ENCODE data around the gene APBB1IP.
"Not testable (repeated sequence)": the region's sequence is repeated elsewhere in the genome, so short reads cannot be mapped to it uniquely, and the experiment has no call there.

Gene APBB1IP

DNA sequence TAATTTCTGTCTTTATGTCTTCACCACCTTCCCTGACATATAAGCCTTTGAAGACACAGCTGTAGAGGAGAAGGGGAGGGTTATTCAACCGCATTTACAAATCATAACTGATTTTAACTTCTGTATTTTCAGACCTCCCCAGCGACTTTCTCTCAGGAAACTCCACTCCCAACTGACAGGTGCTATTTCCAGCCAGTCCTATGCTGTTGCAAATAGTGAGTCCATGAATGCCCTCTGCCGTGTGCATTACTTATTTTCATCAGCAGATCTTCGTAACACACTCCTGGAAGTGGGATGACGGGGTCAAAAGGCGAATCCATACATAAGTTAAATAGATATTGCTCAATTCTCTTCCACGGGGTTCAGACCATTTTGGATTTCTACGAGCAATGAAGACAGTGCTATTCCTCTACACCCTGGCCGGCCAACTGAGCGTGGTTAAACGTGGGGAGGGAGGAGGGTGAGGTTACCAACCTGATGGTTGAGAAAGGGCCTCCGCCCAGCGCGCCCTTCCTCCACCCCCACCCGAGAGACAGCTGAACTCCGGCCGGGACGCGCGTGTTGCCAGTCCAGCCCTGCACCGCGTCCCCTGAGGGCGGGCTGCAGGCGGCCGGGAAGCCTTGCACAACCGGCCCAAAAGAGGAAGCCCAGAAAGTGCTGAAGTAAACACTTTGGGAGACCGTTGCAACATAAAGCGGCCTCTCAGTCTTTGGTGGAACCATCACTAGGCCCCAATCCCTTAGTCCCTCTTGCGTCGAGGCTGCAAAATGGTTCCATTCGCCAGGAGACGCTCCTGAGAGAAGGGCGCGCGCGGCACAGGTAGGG, at the start of gene APBB1IP:
Gene APBB1IP, plus strand, starts transcription at position 705 of the 825 bp plus-strand sequence. CDS start 53,986 bp downstream, outside the sequence.
- DNase-seq, result no peak

DNA sequence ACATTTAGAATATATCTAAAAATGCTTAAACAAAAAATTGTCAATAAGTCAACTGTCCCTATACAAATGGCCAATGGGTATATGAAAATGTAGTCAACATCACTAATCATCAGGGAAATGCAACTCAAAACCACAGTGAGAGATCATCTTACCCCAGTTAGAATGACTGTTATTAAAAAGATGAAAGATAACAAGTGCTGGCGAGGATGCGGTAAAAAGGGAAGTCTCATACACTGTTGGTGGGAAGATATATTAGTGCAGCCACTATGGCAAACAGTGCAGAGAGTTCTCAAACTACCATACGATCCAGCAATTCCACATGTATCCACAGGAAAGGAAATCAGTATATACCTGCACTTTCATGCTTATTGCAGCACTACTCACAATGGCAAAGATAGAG, 48.6 kb upstream of the APBB1IP start:
- DNase-seq, result no peak

- no peak for DNase-seq
Observed at GRCh38 chr10:26391701-26392695, 46.1 kb upstream of the APBB1IP start.

DNA sequence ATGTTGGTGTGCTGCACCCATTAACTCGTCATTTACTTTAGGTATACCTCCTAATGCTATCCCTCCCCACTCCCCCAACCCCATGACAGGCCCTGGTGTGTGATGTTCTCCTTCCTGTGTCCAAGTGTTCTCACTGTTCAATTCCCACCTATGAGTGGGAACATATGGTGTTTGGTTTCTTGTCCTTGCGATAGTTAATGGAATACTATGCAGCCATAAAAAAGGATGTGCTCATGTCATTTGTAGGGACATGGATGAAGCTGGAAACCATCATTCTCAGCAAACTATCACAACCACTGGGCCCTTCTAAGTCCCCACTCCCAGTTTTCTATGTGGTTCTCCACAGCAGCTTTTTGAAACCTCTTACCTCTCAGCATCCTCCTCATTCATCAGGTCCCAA, 39.8 kb upstream of the APBB1IP start:
- DNase-seq, result not testable (repeated sequence)

GRCh38 chr10:26407406-26407969, 30.7 kb upstream of the APBB1IP start:
- no peak for DNase-seq

DNA sequence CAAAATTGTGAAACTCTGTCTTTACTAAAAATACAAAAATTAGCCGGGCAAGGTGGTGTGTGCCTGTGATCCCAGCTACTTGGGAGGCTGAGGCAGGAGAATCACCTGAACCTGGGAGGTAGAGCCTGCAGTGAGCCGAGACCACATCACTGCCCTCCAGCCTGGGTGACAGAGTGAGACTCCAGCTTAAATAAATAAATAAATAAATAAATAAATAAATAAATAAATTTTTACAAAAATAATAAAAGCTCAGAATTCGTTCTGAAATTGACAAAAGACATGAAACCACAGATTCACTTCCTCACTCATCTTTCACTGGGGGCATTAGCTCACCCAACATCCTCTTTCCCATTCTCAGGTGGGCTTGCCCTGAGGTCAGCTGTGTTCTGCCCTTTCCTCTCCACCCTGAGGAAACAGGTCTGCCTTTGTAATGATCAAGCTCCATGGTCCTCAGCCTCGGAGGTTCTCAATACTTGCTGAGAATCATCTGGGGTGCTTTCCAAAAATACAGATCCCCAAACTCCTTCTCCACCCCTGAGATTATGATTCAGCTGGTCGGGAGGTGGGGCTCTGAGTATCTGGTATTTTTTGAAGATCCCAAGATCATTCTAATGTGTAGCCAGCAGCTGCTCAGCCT, 29.2 kb upstream of the APBB1IP start:
- no peak for DNase-seq

GRCh38 chr10:26410356-26410755, 27.8 kb upstream of the APBB1IP start:
- no peak for DNase-seq

- no peak for DNase-seq
Observed at GRCh38 chr10:26412932-26413331, 25.2 kb upstream of the APBB1IP start.

DNA sequence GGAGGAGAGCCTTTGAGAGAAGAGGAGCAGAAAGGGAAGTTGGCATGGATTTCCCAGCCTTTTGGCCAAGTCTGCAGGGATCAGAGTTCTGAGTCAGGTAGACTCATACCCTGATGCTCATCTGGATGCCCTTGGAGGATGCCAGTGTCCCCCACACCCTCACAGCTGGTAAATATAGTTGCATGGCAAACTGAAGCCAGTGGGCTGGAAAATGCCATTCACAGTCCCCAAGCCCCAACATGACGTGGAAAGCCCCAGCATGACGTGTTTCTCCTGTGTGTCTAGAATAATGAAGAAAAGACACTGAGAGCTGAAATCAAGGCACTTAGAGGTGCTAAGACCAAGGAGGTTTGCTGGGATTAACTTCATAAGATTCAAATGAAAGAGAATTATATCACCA, 24.8 kb upstream of the APBB1IP start:
- no peak for DNase-seq

- DNase-seq, result no peak
Observed at GRCh38 chr10:26417136-26417535, 21.0 kb upstream of the APBB1IP start.

- DNase-seq, result no peak
Observed at GRCh38 chr10:26422977-26423376, 15.2 kb upstream of the APBB1IP start.

GRCh38 chr10:26423722-26424121, 14.4 kb upstream of the APBB1IP start:
- DNase-seq, result no peak

- no peak for DNase-seq
Observed at GRCh38 chr10:26430641-26431163, 7.4 kb upstream of the APBB1IP start.

DNA sequence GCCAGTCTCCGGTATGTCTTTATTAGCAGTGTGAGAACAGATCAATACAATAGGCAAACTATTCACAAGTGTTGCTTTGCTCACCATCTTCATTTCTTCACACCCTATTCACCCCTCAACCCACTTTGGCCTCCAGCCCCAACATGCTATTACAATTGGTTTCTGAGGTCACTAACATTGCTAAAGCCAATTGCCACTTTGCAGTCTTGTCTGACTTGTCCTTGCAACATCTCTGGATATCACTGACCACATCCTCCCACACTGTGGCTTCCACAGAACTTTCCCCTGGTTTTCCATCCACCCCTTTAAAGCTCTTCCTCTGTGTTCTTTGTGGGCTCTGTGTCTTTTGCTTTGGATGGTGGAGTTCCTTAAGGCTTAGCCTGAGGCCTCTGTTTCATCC, 5.2 kb upstream of the APBB1IP start:
- no peak for DNase-seq

DNA sequence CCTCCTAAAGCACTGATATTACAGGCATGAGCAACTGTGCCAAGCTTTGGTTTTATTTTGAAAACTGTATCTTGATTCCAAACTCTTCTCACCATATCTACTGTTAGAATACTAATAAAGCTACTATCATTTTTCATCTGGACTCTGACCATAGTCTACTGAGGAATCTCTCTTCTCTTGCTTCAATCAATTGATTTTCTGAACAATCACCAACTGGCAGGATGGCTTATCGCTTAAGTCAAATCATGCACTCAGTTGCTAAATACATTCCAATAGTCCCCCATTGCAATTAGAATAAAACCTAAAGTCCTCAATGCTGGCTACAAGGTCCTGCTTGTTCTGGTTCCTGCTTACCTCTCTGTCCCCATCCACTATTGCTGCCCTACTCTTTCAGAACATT, 2.3 kb upstream of the APBB1IP start:
- no peak for DNase-seq

- no peak for DNase-seq
Observed at GRCh38 chr10:26436848-26437247, 1.3 kb upstream of the APBB1IP start.

DNA sequence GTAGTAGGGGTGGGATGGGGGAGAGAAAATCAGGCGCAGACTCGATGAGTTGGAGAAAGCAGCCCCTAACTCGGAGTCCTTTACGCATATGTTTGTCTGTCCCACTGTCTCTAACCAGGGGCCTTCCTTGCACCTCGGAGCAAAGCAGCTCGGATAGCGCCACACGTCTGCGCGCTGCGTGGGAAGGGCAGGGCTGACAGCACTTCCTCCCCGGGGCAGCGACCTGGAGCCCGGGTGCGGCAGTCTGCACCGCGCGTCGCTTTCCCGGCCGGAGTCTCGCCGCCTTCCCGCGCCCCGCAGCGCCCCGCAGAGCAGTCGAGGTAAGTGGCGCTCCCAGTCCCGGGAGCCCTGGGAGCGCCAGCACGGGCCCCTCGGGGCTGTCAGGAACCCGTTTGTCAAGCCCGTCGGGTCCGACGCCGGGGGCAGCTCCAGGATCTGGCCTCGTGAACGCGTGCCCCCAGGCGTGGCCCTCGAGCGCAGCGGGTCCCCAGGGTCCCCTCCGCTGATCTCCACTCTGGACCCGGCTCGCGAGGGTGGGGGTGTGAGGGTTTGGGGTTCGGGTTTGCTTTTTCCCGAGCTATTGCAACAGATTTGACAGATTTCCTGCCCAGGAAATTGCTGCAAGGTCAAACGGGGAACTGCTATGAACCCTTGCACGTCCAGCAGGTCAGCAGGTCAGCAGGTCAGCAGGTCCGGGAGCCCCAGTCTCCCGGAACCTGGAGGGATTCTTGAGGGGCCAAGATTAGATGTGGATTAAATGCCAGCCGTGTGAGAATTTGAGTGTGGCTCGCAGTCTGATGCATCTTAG, 597 bp downstream of the APBB1IP start:
- DNase-seq, result no peak

- DNase-seq, result no peak
Observed at GRCh38 chr10:26439406-26440087, 1.4 kb downstream of the APBB1IP start.

GRCh38 chr10:26440088-26440470, 1.9 kb downstream of the APBB1IP start:
- no peak for DNase-seq

DNA sequence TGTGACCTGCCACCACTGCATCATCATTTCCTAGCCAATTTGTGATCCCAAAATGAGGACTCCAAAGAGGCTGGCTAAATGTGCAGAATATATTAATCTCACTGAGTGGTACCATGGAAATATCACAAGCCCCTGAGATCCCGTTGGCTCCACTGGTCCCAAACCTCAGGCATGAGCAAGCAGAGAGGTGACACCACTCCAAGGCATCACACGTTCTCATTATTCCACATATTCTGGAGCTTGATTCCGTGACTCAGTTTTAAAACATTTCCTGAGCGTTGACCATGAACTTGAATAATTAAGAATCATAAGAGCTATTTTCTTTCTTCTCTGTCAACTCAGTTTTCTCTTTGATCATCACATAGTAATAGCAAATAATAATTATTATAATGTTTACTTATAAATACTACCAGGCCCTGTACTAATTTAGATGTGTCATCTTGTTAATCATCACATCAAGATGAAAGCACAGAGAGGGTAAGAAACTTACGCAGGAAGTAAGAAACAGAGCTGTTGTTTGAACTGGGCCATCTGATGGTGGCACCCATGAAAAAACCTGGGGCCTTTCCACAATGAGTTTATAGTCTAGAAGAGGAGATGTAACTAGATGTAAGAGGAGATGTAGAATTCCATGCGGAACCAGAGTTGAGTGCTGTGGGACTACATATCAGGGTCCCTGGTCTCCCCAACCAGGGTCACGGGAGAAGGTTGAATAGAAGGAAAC, 3.5 kb downstream of the APBB1IP start:
- no peak for DNase-seq
